ENCODE measurements around the gene FOXO3.

FOXO3 gene

GRCh38 chr6:108687921-108688320, 127.2 kb downstream of the FOXO3 start:
- no peak overlapping the region for H2BK15ac ChIP-seq (ENCODE audit: low read depth, poor library complexity, severe bottlenecking)
- peak overlapping the region in 1 of 2 experiments; percentile 11 for H2BK12ac ChIP-seq (ENCODE audit: low read length in 2 of 2)
- no peak overlapping the region for H4K91ac ChIP-seq (ENCODE audit: low read length)
- peaks cover 10% of the 10 kb centered on the region for H3K4me1 ChIP-seq (ENCODE audit: control insufficient read depth, insufficient read depth, low read depth, low read length)
- no peak overlapping the region for H2BK5ac ChIP-seq (ENCODE audit: low read depth, low read length, poor library complexity, severe bottlenecking)
- H3K36me3 ChIP-seq (ENCODE audit: control insufficient read depth in 1 of 2, insufficient read depth in 2 of 2, low read depth in 1 of 2, low read length in 2 of 2): peaks cover 15 to 16% of the 10 kb centered on the region in 2 experiments
- H3K23ac ChIP-seq (ENCODE audit: low read length in 2 of 2): no peak overlapping the region
- H3K27me3 ChIP-seq (ENCODE audit: control insufficient read depth in 1 of 2, insufficient read depth in 1 of 2, low read length in 2 of 2): no peaks in the 10 kb centered on the region
- no peak overlapping the region for H3K14ac ChIP-seq (ENCODE audit: low read length in 2 of 2)
- no peak overlapping the region for H3K27ac ChIP-seq (ENCODE audit: low read length, poor library complexity, severe bottlenecking)
- no peaks in the 10 kb centered on the region for H3K9me3 ChIP-seq (ENCODE audit: control insufficient read depth, low read length)
- no peak overlapping the region for H2AK5ac ChIP-seq (ENCODE audit: low read length, severe bottlenecking)
- WGBS: 100% methylated on average over 1 of the region's 1 CpG
- no peak overlapping the region for H2BK120ac ChIP-seq (ENCODE audit: low read depth, low read length)
- H3K79me1 ChIP-seq (replicated peaks; ENCODE audit: low read length, poor library complexity, severe bottlenecking): peaks cover 24% of the 10 kb centered on the region
- H3K18ac ChIP-seq (ENCODE audit: low read depth in 1 of 2, low read length in 2 of 2): no peak overlapping the region
- no peak overlapping the region for H2AFZ ChIP-seq (ENCODE audit: low read depth, low read length)
- no peak overlapping the region for H3K4me2 ChIP-seq (ENCODE audit: low read length, poor library complexity, severe bottlenecking)
- no peak overlapping the region for H3K4ac ChIP-seq (ENCODE audit: low read depth in 1 of 2, low read length in 2 of 2)
- H3K9ac ChIP-seq (ENCODE audit: low read length): no peak overlapping the region
- no peak for DNase-seq
- H3K4me3 ChIP-seq (ENCODE audit: insufficient read depth in 1 of 2, low read depth in 1 of 2, low read length in 2 of 2): no peak overlapping the region
- no peak overlapping the region for H4K8ac ChIP-seq (ENCODE audit: low read length)

DNA sequence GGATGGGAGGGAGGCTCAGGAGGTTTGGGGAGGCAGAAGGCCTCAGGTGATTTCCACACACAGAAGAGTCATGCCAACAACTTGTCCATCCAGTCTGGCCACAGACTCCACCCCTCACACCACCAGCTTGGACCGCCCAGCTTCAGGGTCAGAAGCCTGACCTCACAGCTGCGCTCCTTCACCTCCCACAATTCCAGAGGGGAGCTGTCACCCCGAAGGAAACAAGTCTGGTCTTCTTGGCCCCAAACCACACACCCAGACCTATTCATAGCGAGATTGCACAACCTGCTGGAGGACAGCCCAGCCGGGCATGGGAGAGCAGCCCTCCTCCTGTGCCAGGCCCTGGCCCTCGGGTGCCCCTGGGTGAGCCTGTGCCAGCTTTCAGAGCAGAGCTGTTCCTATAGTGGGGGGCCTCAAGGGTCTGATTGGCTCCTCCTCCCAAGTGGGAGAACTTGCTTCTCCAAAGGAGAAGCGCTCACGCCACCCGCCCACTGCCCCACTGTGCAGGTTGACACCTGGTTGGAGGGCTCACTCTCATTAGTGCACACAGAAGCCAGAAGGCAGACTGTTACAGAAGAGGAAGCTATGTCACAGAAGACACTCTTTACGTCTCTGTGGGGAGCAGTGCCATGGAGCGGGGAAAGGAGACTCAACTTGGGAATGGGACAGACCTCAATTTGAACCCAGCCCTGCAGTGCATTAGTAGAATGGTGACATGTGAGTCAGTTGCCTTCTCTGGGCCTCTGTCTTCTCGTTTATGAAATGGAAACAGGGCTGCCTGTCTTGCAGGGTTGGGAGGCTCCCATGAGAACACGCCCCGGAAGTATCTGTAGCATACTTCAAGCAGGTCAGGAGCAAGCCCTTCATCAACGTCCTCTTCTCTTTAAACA, 128.8 kb downstream of the FOXO3 start:
- Histone ChIP-seq H3K27ac (ENCODE audit: low read length, poor library complexity, severe bottlenecking) (no peak overlapping the region), H2BK15ac (ENCODE audit: low read depth, poor library complexity, severe bottlenecking) (no peak overlapping the region), H3K9me3 (ENCODE audit: control insufficient read depth, low read length) (no peaks in the 10 kb centered on the region), H3K18ac (ENCODE audit: low read depth in 1 of 2, low read length in 2 of 2) (peak overlapping the region in 1 of 2 experiments; percentile 23), H3K4ac (ENCODE audit: low read depth in 1 of 2, low read length in 2 of 2) (peak overlapping the region in 1 of 2 experiments; percentile 0), H3K4me1 (ENCODE audit: control insufficient read depth, insufficient read depth, low read depth, low read length) (peaks cover 10% of the 10 kb centered on the region), H2BK5ac (ENCODE audit: low read depth, low read length, poor library complexity, severe bottlenecking) (no peak overlapping the region), H3K36me3 (ENCODE audit: control insufficient read depth in 1 of 2, insufficient read depth in 2 of 2, low read depth in 1 of 2, low read length in 2 of 2) (peaks cover 15 to 19% of the 10 kb centered on the region in 2 experiments), H3K4me2 (ENCODE audit: low read length, poor library complexity, severe bottlenecking) (no peak overlapping the region), H2BK12ac (ENCODE audit: low read length in 2 of 2) (no peak overlapping the region), H3K4me3 (ENCODE audit: insufficient read depth in 1 of 2, low read depth in 1 of 2, low read length in 2 of 2) (no peak overlapping the region), H3K27me3 (ENCODE audit: control insufficient read depth in 1 of 2, insufficient read depth in 1 of 2, low read length in 2 of 2) (no peaks in the 10 kb centered on the region), H3K14ac (ENCODE audit: low read length in 2 of 2) (no peak overlapping the region), H3K9ac (ENCODE audit: low read length) (no peak overlapping the region), H3K23ac (ENCODE audit: low read length in 2 of 2) (no peak overlapping the region), H2BK120ac (ENCODE audit: low read depth, low read length) (no peak overlapping the region), H3K79me1 (replicated peaks; ENCODE audit: low read length, poor library complexity, severe bottlenecking) (peaks cover 24% of the 10 kb centered on the region), H4K91ac (ENCODE audit: low read length) (no peak overlapping the region), H4K8ac (ENCODE audit: low read length) (no peak overlapping the region), H2AK5ac (ENCODE audit: low read length, severe bottlenecking) (no peak overlapping the region), H2AFZ (ENCODE audit: low read depth, low read length) (no peak overlapping the region)
- peak; percentile 83 for DNase-seq
- WGBS: 79% methylated on average over 13 of the region's 15 CpGs

DNA sequence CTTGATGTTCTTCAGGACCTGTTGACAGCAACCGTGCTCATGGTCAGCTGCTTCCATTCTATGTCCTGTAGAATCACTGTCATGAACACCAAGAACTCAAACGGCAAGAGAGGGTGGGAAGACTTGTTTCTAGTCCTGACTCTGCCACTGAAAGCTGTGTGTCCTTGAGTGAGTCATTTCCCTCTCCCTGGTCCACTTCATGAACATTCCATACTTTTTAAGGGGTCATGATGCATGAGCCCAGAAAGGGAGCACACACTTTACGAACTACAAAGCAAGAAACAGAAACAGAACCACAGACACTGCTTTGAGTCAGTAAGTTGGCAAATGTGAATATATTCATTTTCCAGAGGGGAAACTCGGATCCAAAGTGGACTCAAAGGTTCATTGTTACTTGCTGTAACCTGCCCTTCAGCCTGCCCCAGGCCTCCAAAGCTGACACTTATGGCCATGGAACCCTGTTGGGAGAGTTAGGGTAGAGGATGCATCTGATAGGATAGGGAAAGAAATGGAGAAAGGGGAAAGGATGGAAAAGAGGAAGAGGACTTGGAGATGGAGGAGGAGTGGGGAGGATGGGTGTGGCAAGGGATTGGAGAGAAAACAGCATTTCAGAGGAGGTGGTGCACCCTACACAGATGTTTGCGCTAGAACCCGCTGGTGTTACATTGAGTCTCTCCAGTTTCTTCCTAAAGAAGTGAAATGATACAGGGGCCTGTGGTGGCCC, 129.8 kb downstream of the FOXO3 start:
- WGBS: 87% methylated on average over 6 of the region's 6 CpGs

More for the DNA sequence above, 129.8 kb downstream of the FOXO3 start:
- Histone ChIP-seq H3K4me2 (ENCODE audit: low read length, poor library complexity, severe bottlenecking) (no peak overlapping the region), H2AK5ac (ENCODE audit: low read length, severe bottlenecking) (no peak overlapping the region), H3K4ac (ENCODE audit: low read depth in 1 of 2, low read length in 2 of 2) (no peak overlapping the region), H4K8ac (ENCODE audit: low read length) (no peak overlapping the region), H2BK120ac (ENCODE audit: low read depth, low read length) (no peak overlapping the region), H3K36me3 (ENCODE audit: control insufficient read depth in 1 of 2, insufficient read depth in 2 of 2, low read depth in 1 of 2, low read length in 2 of 2) (peaks cover 15 to 16% of the 10 kb centered on the region in 2 experiments), H3K9me3 (ENCODE audit: control insufficient read depth, low read length) (no peaks in the 10 kb centered on the region), H3K27me3 (ENCODE audit: control insufficient read depth in 1 of 2, insufficient read depth in 1 of 2, low read length in 2 of 2) (no peaks in the 10 kb centered on the region), H2BK5ac (ENCODE audit: low read depth, low read length, poor library complexity, severe bottlenecking) (no peak overlapping the region), H3K9ac (ENCODE audit: low read length) (no peak overlapping the region), H3K18ac (ENCODE audit: low read depth in 1 of 2, low read length in 2 of 2) (no peak overlapping the region), H3K27ac (ENCODE audit: low read length, poor library complexity, severe bottlenecking) (no peak overlapping the region), H2BK12ac (ENCODE audit: low read length in 2 of 2) (peak overlapping the region in 1 of 2 experiments; percentile 25), H2AFZ (ENCODE audit: low read depth, low read length) (no peak overlapping the region), H4K91ac (ENCODE audit: low read length) (no peak overlapping the region), H2BK15ac (ENCODE audit: low read depth, poor library complexity, severe bottlenecking) (no peak overlapping the region), H3K79me1 (replicated peaks; ENCODE audit: low read length, poor library complexity, severe bottlenecking) (peaks cover 19% of the 10 kb centered on the region), H3K4me1 (ENCODE audit: control insufficient read depth, insufficient read depth, low read depth, low read length) (peaks cover 7% of the 10 kb centered on the region), H3K23ac (ENCODE audit: low read length in 2 of 2) (no peak overlapping the region), H3K14ac (ENCODE audit: low read length in 2 of 2) (no peak overlapping the region), H3K4me3 (ENCODE audit: insufficient read depth in 1 of 2, low read depth in 1 of 2, low read length in 2 of 2) (no peak overlapping the region)
- DNase-seq: peak; percentile 44
